HG03039 (cell line): Measurements from ENCODE around the gene TMEM39A.

ENCODE experiments used
- ATAC-seq: cut with Tn5 transposase; IDR thresholded peaks from one replicate; pipeline ENCODE4 v1.9.1; 2021; ENCODE audit warnings: mild to moderate bottlenecking, moderate library complexity; ENCODE audit not compliant: unreplicated experiment

Gene TMEM39A

DNA sequence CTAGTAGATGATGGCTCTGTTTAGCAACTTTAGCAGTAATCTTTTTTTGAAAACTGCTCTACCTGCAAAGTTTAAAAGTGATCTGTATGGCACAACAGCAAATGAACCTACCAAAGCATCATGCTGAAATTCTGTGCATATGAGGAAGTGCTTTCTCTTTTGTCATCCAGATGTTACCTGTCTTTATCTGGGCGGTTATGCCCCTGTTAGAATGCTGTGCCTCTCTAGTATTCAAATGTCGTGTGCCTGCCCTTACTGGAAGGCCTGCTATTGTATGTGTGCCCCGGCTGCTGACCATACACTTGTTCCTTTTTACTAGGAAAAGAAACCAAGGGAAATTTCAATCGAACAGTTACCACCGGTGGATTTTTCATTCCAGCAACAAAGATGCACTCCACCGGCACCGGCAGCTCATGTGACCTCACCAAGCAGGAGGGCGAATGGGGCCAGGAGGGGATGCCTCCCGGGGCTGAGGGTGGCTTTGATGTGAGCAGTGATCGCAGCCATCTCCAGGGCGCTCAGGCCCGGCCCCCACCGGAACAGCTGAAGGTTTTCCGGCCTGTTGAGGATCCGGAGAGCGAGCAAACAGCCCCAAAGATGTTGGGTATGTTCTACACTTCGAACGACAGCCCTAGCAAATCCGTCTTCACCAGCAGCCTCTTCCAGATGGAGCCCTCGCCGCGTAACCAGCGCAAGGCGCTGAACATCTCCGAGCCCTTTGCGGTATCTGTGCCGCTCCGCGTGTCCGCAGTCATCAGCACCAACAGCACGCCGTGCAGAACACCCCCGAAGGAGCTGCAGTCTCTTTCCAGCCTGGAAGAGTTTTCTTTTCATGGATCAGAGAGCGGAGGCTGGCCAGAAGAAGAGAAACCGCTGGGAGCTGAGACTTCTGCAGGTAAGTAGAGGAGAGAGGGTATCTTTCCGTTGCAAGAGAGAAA, 61.6 kb downstream of the TMEM39A start:
- ATAC-seq, result no peak

DNA sequence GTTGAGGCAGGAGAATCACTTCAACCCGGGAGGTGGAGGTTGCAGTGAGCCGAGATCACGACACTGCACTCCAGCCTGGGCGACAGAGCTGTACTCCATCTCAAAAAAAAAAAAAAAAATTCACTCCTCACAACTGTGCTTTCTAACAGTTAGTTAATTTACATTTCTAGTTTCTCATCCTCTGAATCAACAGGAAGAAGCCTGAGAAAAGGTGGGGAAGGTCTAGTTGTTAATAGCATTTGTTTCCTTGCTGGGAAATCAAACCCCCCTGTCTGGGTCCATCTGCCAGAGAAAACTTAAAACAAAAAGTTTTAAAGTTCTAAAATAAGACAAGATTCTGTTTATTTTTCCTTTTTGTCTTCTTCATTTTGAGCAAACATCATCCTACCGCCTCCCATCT, 62.3 kb downstream of the TMEM39A start:
- ATAC-seq, result no peak

DNA sequence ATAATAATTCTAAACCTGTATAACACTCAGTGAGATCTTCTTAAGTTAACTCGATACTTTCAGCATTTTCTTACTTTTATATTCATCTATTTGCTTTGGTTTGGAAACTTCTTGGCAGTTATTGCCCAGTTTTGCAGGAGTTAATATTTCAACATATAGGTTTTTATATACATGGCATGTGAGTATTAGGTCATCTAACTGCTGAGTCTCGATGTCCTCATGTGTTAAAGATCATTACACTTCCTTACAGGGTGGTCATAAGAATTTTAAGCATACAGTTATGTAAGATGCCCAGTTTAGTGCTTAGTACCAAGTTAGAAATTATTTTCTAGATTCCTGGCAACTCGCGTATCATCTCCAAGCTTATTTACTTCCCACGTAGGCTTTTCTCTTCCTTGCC, 62.9 kb downstream of the TMEM39A start:
- no peak for ATAC-seq

DNA sequence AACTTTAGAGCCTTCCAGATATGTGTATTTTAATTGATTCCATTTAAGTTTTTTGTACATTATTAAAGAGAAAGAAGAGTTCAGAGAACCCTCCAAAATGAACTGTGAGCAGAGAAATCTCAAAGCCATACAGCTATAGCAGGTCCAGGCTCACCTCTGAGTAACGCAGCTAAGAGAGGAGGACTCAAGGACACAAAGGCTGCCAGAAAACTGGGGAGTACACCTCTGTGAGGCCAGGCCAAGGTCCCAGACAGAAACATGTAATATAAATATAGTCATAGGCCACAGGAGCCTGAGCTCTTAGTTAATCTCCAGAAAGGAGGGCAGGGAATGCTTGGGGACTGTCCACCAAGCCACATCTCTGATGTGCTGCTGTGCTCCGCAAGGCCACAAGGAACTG, 66.5 kb downstream of the TMEM39A start:
- ATAC-seq, result no peak

DNA sequence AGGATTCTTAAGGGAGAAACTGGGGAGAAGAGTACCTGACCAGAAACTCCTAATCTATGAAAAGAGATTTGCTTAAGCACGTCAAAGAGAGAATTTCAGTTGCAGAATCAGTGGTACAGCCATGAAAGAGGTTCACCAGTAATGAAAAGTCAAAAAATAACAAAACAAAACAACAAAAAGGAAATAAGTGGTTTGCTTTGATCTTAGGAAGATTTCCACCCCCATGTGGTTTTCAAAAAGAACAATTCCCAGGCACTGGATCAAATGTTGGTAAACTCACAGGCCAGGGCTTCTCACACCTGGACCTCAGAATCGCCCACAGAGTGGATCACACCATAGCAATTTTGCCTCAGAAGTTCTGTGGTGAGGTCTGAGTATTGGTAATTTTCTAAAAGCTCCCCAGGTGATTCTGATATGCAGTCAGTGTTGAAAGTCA, 67.5 kb downstream of the TMEM39A start:
- peak; percentile 72 for ATAC-seq

DNA sequence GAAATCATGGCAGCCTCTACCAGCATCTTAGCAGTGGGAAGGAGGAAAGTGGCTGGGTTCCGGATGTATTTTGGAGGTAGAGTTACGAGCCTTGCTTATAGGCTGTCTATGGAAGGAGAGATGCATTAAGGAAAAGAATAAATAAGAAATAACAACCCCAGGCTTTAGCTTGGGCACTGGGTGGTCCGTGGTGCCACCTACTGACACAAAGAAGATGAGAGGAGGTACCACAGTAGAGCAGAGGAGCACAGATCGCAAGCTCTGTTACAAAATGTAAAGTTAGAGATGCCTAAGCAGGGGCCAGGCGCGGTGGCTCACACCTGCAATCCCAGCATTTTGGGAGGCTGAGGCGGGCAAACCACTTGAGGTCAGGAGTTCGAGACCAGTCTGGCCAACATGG, 74.8 kb downstream of the TMEM39A start:
- ATAC-seq, result no peak

DNA sequence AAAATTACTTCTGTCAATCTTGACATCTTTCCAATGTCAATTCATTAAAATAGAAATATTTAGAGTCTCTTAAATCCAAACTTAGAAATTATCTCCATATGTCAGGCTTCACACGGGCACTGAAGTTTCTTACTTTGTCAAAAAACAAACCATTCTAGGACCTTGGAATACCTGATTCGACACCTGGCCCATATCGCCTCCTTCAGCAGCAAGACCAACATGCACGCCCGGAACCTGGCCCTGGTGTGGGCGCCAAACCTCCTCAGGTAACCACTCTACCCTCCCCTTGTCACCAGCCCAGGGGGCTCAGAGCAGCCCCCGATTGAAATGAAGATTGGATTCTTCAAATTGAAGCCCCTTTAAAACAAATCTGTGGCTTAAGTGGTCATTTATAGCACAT, 81.3 kb downstream of the TMEM39A start:
- no peak for ATAC-seq

DNA sequence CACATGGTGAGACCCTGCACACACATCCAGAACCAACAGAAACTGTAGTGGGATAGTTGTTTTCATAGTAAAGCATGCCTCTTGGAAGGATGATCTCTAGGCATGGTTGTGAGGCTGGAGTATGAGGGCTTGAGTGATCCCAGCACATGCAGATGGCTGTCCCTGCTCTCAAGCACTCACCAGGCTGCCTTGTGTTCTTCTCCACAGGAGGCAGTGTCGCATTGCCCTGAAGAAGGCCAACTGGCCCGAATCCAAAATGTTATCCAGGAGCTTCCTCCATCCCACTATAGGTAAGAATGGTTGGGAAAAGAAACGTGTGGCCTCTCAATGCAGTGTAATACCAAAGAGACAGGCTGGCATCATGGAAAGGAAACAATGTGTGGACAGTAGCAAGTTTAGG, 82.7 kb downstream of the TMEM39A start:
- no peak for ATAC-seq
